Panc1 (cell line): ENCODE results near the gene PIGR. TPM values are rescaled to one million over a fixed set of nuclear protein-coding genes. Genes with fewer than 3 reads are reported as not detected.

Source experiments
- ATAC-seq: fragments of 200-7000 bp; cut with Tn5 transposase; 2 replicates; pipeline ENCODE4 v1.9.1; 2020; ENCODE audit warnings: mild to moderate bottlenecking, moderate library complexity
- Bru-seq: library from RNA; stranded (reverse); fragments of 400-500 nt; gene quantifications from one replicate; lab custom pipeline; 2021; lab: Mats Ljungman, UMichigan
- BruChase-seq, 2 experiments: library from RNA; stranded (reverse); fragments of 400-500 nt; gene quantifications; one replicate each; lab custom pipeline; 2021; lab: Mats Ljungman, UMichigan
- BruUV-seq: library from RNA; stranded (reverse); fragments of 400-500 nt; replicated peaks from 2 replicates; lab custom pipeline; 2021; lab: Mats Ljungman, UMichigan
- CTCF ChIA-PET: fragments of 300-600 bp; sonication (Branson Sonifier 250); formaldehyde crosslinking; loops from one replicate; lab custom pipeline; 2022; ENCODE audit warnings: antibody characterized with exemption; lab: Charles Lee
- POLR2A ChIA-PET: fragments of 300-600 bp; sonication (Branson Sonifier 250); formaldehyde crosslinking; loops from one replicate; lab custom pipeline; 2022; ENCODE audit warnings: antibody characterized with exemption; lab: Charles Lee
- DNase-seq: peaks from one replicate; pipeline ENCODE4 v3.0.0-alpha.2; 2010; ENCODE audit warnings: low read depth, low spot score
- H3K27ac ChIP-seq: 2 replicates; pipeline ENCODE4 v1.5.1; 2011; ENCODE audit warnings: mild to moderate bottlenecking, low read length, inconsistent platforms
- H3K27me3 ChIP-seq: fragments of 200-500 bp; sonication (Bioruptor generic); 2 replicates; pipeline ENCODE4 v1.6.0; 2014; ENCODE audit warnings: low read length, inconsistent platforms; ENCODE audit not compliant: control insufficient read depth, insufficient read depth
- H3K36me3 ChIP-seq: fragments of 200-500 bp; sonication (Bioruptor generic); 2 replicates; pipeline ENCODE4 v1.5.1; 2014; ENCODE audit warnings: inconsistent platforms, mild to moderate bottlenecking, low read length, moderate library complexity; ENCODE audit not compliant: control insufficient read depth, insufficient read depth
- H3K4me1 ChIP-seq: 2 replicates; pipeline ENCODE4 v1.5.1; 2011; ENCODE audit warnings: inconsistent platforms, mild to moderate bottlenecking, low read length, moderate library complexity; ENCODE audit not compliant: control insufficient read depth, insufficient read depth
- H3K4me3 ChIP-seq, 2 experiments: 2 replicates each; pipeline ENCODE4 v1.5.1; 2011 to 2012; ENCODE audit warnings: low read depth in 2 of 2, low read length in 2 of 2, mild to moderate bottlenecking in 2 of 2, inconsistent platforms in 1 of 2, moderate library complexity in 1 of 2
- H3K9me3 ChIP-seq: fragments of 200-500 bp; sonication (Bioruptor generic); 2 replicates; pipeline ENCODE4 v1.5.1; 2014; ENCODE audit warnings: low read depth, mild to moderate bottlenecking, inconsistent platforms, low read length, moderate library complexity; ENCODE audit not compliant: control insufficient read depth, insufficient read depth
- POLR2AphosphoS5 ChIP-seq: IDR thresholded peaks from 2 replicates; pipeline ENCODE4 v1.6.1; 2012; ENCODE audit warnings: mild to moderate bottlenecking, low read depth, low read length, moderate library complexity
- SIN3A ChIP-seq: IDR thresholded peaks from 2 replicates; pipeline ENCODE4 v1.6.1; 2012; ENCODE audit warnings: low read depth, mild to moderate bottlenecking, low read length, moderate library complexity, borderline replicate concordance; ENCODE audit not compliant: insufficient read depth
- TCF7L2 ChIP-seq: IDR thresholded peaks from 2 replicates; pipeline ENCODE4 v1.6.1; 2011; ENCODE audit warnings: mild to moderate bottlenecking, low read depth, low read length, inconsistent platforms
- in situ Hi-C: cut with HindIII; loops from 2 replicates; pipeline ENCODE4 v1.10.0; 2016; ENCODE audit warnings: low sequenced_read_pairs, low pct_unique_long_range_greater_than_20kb
- intact Hi-C: fragments of 100-400 bp; cut with micrococcal nuclease; formaldehyde crosslinking; loops from one replicate; pipeline ENCODE4 v1.10.0; 2022; ENCODE audit not compliant: unreplicated experiment
- long read RNA-seq: library from polyadenylated mRNA; unstranded; transcript quantifications from one replicate; pipeline ENCODE4 v2.0.0, GENCODE V29; 2021; ENCODE audit not compliant: unreplicated experiment
- polyA plus RNA-seq: library from polyadenylated mRNA; unstranded; fragments of >200 nt; gene quantifications from one replicate; pipeline ENCODE4 v1.2.1, GENCODE V29; 2012; ENCODE audit warnings: missing spikeins; ENCODE audit not compliant: insufficient read length
- total RNA-seq: library from RNA; stranded (reverse); gene quantifications from one replicate; pipeline ENCODE4 v1.2.1, GENCODE V29; 2021; ENCODE audit not compliant: unreplicated experiment
- TF ChIP-seq, protein P1 (sequence below), 2 experiments: IDR thresholded peaks; 2 replicates each; pipeline ENCODE4 v1.6.1; 2011 to 2012; ENCODE audit warnings: low read depth in 2 of 2, control low read depth in 1 of 2, low read length in 1 of 2, mild to moderate bottlenecking in 1 of 2, moderate library complexity in 1 of 2; ENCODE audit not compliant: insufficient read depth in 1 of 2
- TF ChIP-seq, protein P2 (sequence below): fragments of 450-650 bp; IDR thresholded peaks from 2 replicates; pipeline ENCODE4 v1.5.1; 2017; ENCODE audit warnings: mild to moderate bottlenecking

The PIGR gene, protein sequence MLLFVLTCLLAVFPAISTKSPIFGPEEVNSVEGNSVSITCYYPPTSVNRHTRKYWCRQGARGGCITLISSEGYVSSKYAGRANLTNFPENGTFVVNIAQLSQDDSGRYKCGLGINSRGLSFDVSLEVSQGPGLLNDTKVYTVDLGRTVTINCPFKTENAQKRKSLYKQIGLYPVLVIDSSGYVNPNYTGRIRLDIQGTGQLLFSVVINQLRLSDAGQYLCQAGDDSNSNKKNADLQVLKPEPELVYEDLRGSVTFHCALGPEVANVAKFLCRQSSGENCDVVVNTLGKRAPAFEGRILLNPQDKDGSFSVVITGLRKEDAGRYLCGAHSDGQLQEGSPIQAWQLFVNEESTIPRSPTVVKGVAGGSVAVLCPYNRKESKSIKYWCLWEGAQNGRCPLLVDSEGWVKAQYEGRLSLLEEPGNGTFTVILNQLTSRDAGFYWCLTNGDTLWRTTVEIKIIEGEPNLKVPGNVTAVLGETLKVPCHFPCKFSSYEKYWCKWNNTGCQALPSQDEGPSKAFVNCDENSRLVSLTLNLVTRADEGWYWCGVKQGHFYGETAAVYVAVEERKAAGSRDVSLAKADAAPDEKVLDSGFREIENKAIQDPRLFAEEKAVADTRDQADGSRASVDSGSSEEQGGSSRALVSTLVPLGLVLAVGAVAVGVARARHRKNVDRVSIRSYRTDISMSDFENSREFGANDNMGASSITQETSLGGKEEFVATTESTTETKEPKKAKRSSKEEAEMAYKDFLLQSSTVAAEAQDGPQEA
- 1.4 TPM for total RNA-seq
- polyA plus RNA-seq = not detected
- Bru-seq, nascent RNA = not detected
- BruChase-seq, experiment 1, labeled RNA remaining after a 2-hour chase = percentile 5 among the genes with signal in this experiment
- BruChase-seq, experiment 2, labeled RNA remaining after a 6-hour chase = not detected
- long read RNA-seq = 0 reads

DNA sequence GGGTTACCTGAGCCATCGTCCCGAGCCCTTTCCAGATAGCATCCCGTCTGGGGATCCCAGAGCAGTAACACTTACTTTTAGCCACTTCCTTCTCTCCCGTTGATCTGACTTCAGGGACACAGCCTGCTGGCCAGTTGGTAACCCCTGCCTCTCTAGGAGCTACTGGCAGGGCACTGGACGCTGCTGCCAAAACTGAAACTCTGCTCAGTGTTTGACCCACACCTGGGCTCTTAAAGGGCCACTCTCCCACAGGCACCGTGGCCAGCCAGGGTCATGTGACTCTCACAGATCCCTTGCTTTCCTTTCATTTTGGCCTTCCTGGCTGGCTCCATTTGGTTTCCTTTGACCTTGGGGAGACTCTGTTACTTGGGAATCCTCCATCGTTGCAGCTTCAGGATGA, at the start of gene PIGR:
Gene PIGR (minus strand): TSS at position 206 of the 400 bp plus-strand sequence. CDS start 5,935 bp downstream, outside the sequence.
- POLR2A ChIA-PET = no interaction called here
- intact Hi-C loops (no loop called here), in situ Hi-C loops (no loop called here)
- Histone ChIP-seq H3K4me3 (no peak within 1 kb of the TSS), H3K27me3 (peaks cover 4% of the 10 kb centered on the region; the same call in 1 of the 2 replicates), H3K27ac (no peak within 1 kb of the TSS), H3K36me3 (no peaks in the 10 kb centered on the region), H3K9me3 (no peaks in the 10 kb centered on the region), H3K4me1 (no peaks in the 10 kb centered on the region)
- CTCF ChIA-PET = no interaction called here
- DNase-seq (no peak), ATAC-seq (no peak)
- no TSS peak for BruUV-seq
- no peak for TF ChIP-seq TCF7L2
- TF ChIP-seq SIN3A = no peak
- TF ChIP-seq, protein P1, sequence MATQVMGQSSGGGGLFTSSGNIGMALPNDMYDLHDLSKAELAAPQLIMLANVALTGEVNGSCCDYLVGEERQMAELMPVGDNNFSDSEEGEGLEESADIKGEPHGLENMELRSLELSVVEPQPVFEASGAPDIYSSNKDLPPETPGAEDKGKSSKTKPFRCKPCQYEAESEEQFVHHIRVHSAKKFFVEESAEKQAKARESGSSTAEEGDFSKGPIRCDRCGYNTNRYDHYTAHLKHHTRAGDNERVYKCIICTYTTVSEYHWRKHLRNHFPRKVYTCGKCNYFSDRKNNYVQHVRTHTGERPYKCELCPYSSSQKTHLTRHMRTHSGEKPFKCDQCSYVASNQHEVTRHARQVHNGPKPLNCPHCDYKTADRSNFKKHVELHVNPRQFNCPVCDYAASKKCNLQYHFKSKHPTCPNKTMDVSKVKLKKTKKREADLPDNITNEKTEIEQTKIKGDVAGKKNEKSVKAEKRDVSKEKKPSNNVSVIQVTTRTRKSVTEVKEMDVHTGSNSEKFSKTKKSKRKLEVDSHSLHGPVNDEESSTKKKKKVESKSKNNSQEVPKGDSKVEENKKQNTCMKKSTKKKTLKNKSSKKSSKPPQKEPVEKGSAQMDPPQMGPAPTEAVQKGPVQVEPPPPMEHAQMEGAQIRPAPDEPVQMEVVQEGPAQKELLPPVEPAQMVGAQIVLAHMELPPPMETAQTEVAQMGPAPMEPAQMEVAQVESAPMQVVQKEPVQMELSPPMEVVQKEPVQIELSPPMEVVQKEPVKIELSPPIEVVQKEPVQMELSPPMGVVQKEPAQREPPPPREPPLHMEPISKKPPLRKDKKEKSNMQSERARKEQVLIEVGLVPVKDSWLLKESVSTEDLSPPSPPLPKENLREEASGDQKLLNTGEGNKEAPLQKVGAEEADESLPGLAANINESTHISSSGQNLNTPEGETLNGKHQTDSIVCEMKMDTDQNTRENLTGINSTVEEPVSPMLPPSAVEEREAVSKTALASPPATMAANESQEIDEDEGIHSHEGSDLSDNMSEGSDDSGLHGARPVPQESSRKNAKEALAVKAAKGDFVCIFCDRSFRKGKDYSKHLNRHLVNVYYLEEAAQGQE (IDR thresholded peaks at IDR 0.05; ENCODE audit: insufficient read depth in 1 of 2, low read depth in 2 of 2, low read length in 1 of 2) = no peak
- TF ChIP-seq, protein P2, sequence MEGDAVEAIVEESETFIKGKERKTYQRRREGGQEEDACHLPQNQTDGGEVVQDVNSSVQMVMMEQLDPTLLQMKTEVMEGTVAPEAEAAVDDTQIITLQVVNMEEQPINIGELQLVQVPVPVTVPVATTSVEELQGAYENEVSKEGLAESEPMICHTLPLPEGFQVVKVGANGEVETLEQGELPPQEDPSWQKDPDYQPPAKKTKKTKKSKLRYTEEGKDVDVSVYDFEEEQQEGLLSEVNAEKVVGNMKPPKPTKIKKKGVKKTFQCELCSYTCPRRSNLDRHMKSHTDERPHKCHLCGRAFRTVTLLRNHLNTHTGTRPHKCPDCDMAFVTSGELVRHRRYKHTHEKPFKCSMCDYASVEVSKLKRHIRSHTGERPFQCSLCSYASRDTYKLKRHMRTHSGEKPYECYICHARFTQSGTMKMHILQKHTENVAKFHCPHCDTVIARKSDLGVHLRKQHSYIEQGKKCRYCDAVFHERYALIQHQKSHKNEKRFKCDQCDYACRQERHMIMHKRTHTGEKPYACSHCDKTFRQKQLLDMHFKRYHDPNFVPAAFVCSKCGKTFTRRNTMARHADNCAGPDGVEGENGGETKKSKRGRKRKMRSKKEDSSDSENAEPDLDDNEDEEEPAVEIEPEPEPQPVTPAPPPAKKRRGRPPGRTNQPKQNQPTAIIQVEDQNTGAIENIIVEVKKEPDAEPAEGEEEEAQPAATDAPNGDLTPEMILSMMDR = no peak
- TF ChIP-seq POLR2AphosphoS5 = no peak

DNA sequence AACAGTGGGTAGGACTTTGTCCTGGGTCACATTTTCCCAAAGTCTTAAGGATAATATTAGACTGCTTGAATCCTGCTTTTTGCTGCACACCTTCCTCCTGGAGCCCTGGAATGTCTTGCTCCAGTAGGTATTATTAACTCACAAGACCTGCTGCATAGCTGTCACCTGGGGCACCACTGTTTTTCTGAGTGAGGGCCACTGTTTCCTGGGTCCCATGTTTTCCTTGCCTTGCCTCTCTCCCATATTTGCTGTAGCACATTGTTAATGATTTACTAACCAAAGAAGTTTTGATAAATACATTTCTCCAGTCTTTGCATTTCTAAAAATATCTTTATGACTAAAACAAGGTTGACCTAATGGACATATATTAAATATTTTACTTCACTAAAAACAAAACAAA, 46.5 kb upstream of the PIGR start:
- POLR2A ChIA-PET = no interaction called here
- DNase-seq = no peak
- no peaks in the 10 kb centered on the region for H3K36me3 ChIP-seq

More for the DNA sequence above, 46.5 kb upstream of the PIGR start:
- Histone ChIP-seq H3K4me1 (no peaks in the 10 kb centered on the region), H3K27ac (no peak overlapping the region), H3K9me3 (no peaks in the 10 kb centered on the region), H3K4me3 (no peak overlapping the region), H3K27me3 (peaks cover 13% of the 10 kb centered on the region)
- TF ChIP-seq POLR2AphosphoS5 (no peak), TCF7L2 (no peak), SIN3A (no peak)
- TF ChIP-seq, protein P2 = no peak
- TF ChIP-seq, protein P1 (IDR thresholded peaks at IDR 0.05; ENCODE audit: insufficient read depth in 1 of 2, low read depth in 2 of 2, low read length in 1 of 2) = no peak
- intact Hi-C loops (no loop called here), in situ Hi-C loops (no loop called here)
- no TSS peak for BruUV-seq
- CTCF ChIA-PET = no interaction called here
- no peak for ATAC-seq
